Vagina (tissue), 2 donors: ENCODE data around the gene GALC.

Source experiments
- CTCF ChIP-seq, 3 experiments: fragments of 450-650 bp in 2 of 3; fragments of 200-600 bp in 1 of 3; sonication (generic) in 1 of 3; IDR thresholded peaks; one replicate each; pipeline ENCODE4 v1.5.1; 2017 to 2019; ENCODE audit warnings: antibody characterized with exemption in 3 of 3, mild to moderate bottlenecking in 2 of 3, moderate library complexity in 2 of 3
- POLR2A ChIP-seq, 2 donors: fragments of 450-650 bp; IDR thresholded peaks; one replicate each; pipeline ENCODE4 v1.6.1; 2017; ENCODE audit warnings: antibody characterized with exemption in 2 of 2, mild to moderate bottlenecking in 2 of 2, moderate library complexity in 2 of 2

- TF ChIP-seq CTCF (IDR thresholded peaks at IDR 0.05) (no peak), POLR2A (IDR thresholded peaks at IDR 0.05) (no peak)
Observed at GRCh38 chr14:88039197-88039596, 46.2 kb upstream of the GALC start.
